Left ventricle myocardium inferior (tissue), 1 donor: ENCODE data around the gene PPP5C. TPM values are rescaled to one million over a fixed set of nuclear protein-coding genes. Genes with fewer than 3 reads are reported as not detected.
A peak's percentile ranks its signal among the peaks of the same experiment; 100 is the strongest.

Experiments
- DNase-seq: peaks from one replicate; pipeline ENCODE4 v3.0.0-alpha.2; 2020
- H3K27ac ChIP-seq: fragments of 200-600 bp; replicated peaks from 2 replicates; pipeline ENCODE4 v1.8.0; 2021
- H3K27me3 ChIP-seq: fragments of 200-600 bp; 2 replicates; pipeline ENCODE4 v1.8.0; 2021; ENCODE audit warnings: low read depth
- H3K36me3 ChIP-seq: fragments of 200-600 bp; 2 replicates; pipeline ENCODE4 v1.8.0; 2021
- H3K4me1 ChIP-seq: fragments of 200-600 bp; 2 replicates; pipeline ENCODE4 v1.8.0; 2021
- H3K4me3 ChIP-seq: fragments of 200-600 bp; 2 replicates; pipeline ENCODE4 v1.8.0; 2021; ENCODE audit warnings: mild to moderate bottlenecking, moderate library complexity
- H3K9me3 ChIP-seq: fragments of 200-600 bp; replicated peaks from 2 replicates; pipeline ENCODE4 v1.8.0; 2021
- CTCF ChIP-seq: fragments of 200-600 bp; IDR thresholded peaks from 2 replicates; pipeline ENCODE4 v1.8.0; 2021; ENCODE audit warnings: antibody characterized with exemption, mild to moderate bottlenecking, borderline replicate concordance
- intact Hi-C: fragments of 100-400 bp; cut with micrococcal nuclease; formaldehyde crosslinking; loops from one replicate; pipeline ENCODE4 v1.11.0; 2022
- total RNA-seq: library from RNA; stranded (reverse); fragmentation: NEBNext Ultra II Directional; extraction: Animal tissue kit (Norgen Biotek cat#: 25700); gene quantifications from one replicate; pipeline ENCODE4 v1.2.1, GENCODE V29; 2021
- donor health status: DM: no; HTN: yes; CAD: no; lungs with severe emphysema.

Gene PPP5C
- total RNA-seq, 1 donor from 2014 or later: 70.8 TPM

DNA sequence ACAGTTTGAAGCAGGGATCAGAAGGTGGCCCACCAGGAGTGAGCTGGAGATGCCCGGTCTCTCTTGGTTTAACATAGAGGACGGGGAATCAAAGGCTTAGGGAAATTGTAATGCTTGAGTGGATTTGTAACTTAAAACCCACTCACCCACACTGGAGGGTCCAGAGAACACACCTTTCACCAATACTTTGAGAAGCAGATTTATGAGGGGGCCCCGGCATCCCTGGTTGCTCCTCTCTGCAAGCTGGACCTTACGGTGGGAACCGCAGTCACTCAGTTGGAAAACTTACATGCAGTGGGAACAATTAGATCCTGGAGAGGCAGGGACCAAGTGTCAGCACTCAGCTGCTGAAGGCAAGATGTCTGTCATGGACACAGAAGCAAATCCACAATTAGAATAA is 20.5 kb downstream of the PPP5C start:
- H3K4me1 ChIP-seq: peaks cover 45% of the 10 kb centered on the region
- no peak overlapping the region for H3K4me3 ChIP-seq
- peaks cover 20% of the 10 kb centered on the region for H3K36me3 ChIP-seq
- intact Hi-C loops: no loop called here
- TF ChIP-seq CTCF: no peak
- no peaks in the 10 kb centered on the region for H3K9me3 ChIP-seq
- peak overlapping the region; percentile 48 for H3K27ac ChIP-seq
- no peak for DNase-seq
- H3K27me3 ChIP-seq: no peaks in the 10 kb centered on the region

DNA sequence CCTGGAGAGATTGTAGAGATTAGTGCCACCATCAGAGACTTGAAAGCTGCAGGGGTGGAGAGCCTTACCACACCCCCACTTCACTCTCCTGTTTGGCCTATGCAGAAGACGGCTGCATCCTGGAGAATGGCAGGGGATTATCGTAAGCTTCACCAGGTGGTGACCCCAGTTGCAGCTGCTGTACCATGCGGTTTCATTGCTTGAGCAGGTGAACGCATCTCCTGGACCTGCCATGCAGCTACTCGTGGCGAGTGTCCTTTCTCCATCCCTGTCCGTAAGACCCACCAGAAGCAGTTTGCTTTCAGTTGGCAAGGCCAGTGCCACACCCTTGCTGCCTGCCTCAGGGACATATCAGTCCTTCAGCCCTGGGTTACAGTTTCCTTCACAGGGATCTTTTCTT is 21.2 kb downstream of the PPP5C start:
- Histone ChIP-seq H3K36me3 (peaks cover 20% of the 10 kb centered on the region), H3K27ac (no peak overlapping the region), H3K9me3 (no peaks in the 10 kb centered on the region), H3K27me3 (no peaks in the 10 kb centered on the region), H3K4me1 (peaks cover 52% of the 10 kb centered on the region), H3K4me3 (no peak overlapping the region)
- DNase-seq: no peak
- intact Hi-C loops: no loop called here
- TF ChIP-seq CTCF: no peak

DNA sequence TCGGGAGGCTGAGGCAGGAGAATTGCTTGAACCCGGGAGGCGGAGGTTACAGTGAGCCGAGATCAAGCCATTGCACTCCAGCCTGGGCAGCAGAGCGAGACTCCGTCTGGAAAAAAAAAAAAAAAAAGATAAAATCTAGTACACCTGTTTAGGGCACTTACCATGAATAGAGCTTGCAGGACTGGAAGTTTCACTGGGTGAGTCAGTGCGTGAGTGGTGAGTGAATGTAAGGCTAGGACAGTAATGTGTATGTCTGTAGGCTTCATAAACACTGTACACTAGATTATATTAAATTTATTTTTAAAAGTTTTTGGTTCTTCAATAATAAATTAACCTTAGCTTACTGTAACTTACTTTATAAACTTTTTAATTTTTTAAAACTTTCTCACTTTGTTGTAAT is 22.9 kb downstream of the PPP5C start:
- no peak for TF ChIP-seq CTCF
- Histone ChIP-seq H3K27ac (no peak overlapping the region), H3K4me3 (no peak overlapping the region), H3K4me1 (peaks cover 67% of the 10 kb centered on the region), H3K27me3 (no peaks in the 10 kb centered on the region), H3K36me3 (peaks cover 7% of the 10 kb centered on the region), H3K9me3 (no peaks in the 10 kb centered on the region)
- intact Hi-C loops: no loop called here
- no peak for DNase-seq

DNA sequence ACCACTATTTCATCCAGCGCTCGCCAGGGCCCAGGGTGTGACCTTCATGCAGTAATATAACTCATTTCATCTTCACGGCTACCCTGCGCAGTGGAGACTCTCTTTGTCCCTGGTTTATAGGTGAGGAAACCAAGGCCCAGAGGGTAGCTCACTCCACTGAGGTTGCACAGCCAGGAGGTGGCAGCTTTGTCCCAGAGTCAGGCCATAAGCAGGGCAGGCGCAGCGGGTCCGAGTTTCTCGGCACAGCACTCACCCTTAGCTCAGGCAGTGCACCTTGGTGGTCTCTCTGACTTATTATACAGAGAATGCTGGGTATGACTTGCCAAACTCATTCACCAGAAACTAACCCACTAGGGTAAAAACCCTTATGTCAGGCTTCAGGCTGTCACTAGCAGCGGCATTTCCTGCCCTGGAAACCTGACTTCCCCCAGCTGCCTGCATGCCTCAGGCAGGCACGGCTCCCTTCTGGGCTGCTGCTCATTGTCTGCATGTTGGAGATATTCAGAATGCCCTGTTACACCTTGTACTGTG is 24.5 kb downstream of the PPP5C start:
- TF ChIP-seq CTCF: no peak
- Histone ChIP-seq H3K27me3 (no peaks in the 10 kb centered on the region), H3K36me3 (peaks cover 15% of the 10 kb centered on the region), H3K4me3 (no peak overlapping the region), H3K9me3 (no peaks in the 10 kb centered on the region), H3K27ac (peak overlapping the region; percentile 45), H3K4me1 (peaks cover 55% of the 10 kb centered on the region)
- no peak for DNase-seq
- intact Hi-C loops: no loop called here

- peaks cover 17% of the 10 kb centered on the region for H3K36me3 ChIP-seq
- no peak for DNase-seq
- H3K4me1 ChIP-seq: peaks cover 52% of the 10 kb centered on the region
- H3K27me3 ChIP-seq: no peaks in the 10 kb centered on the region
- peak overlapping the region; percentile 74 for H3K27ac ChIP-seq
- peak; percentile 21 for TF ChIP-seq CTCF
- H3K4me3 ChIP-seq: no peak overlapping the region
- intact Hi-C loops: no loop called here
- no peaks in the 10 kb centered on the region for H3K9me3 ChIP-seq
These were observed 26.1 kb downstream of the PPP5C start for GRCh38 chr19:46372901-46373490.
